HG03558 (cell line): ENCODE results near the gene FOSL2.
A peak's percentile ranks its signal among the peaks of the same experiment; 100 is the strongest.

Experiments
- ATAC-seq: cut with Tn5 transposase; IDR thresholded peaks from one replicate; pipeline ENCODE4 v1.9.1; 2021; ENCODE audit warnings: moderate number of reproducible peaks; ENCODE audit not compliant: unreplicated experiment; ENCODE audit errors: extremely low read depth

FOSL2 gene

GRCh38 chr2:28392297-28393113 is at the start of gene FOSL2:
Gene FOSL2 (plus strand): TSS chr2:28392858. CDS start chr2:28393721, 863 bp downstream.
- ATAC-seq: peak; percentile 54

GRCh38 chr2:28343184-28343942 is 49.3 kb upstream of the FOSL2 start:
- no peak for ATAC-seq

GRCh38 chr2:28343971-28344715 is 48.5 kb upstream of the FOSL2 start:
- ATAC-seq: no peak

GRCh38 chr2:28344756-28345373 is 47.8 kb upstream of the FOSL2 start:
- ATAC-seq: no peak

GRCh38 chr2:28345619-28346018 is 47.0 kb upstream of the FOSL2 start:
- no peak for ATAC-seq

GRCh38 chr2:28346587-28346986 is 46.1 kb upstream of the FOSL2 start:
- ATAC-seq: no peak

- no peak for ATAC-seq
Observed at GRCh38 chr2:28347193-28347592, 45.5 kb upstream of the FOSL2 start.

GRCh38 chr2:28347596-28347995 is 45.1 kb upstream of the FOSL2 start:
- no peak for ATAC-seq

- ATAC-seq: no peak
Observed at GRCh38 chr2:28348149-28348567, 44.5 kb upstream of the FOSL2 start.

- ATAC-seq: no peak
Observed at GRCh38 chr2:28348921-28349320, 43.7 kb upstream of the FOSL2 start.

GRCh38 chr2:28349546-28350165 is 43.0 kb upstream of the FOSL2 start:
- ATAC-seq: no peak

- no peak for ATAC-seq
Observed at GRCh38 chr2:28350196-28350595, 42.5 kb upstream of the FOSL2 start.

GRCh38 chr2:28350791-28351285 is 41.8 kb upstream of the FOSL2 start:
- no peak for ATAC-seq

- ATAC-seq: no peak
Observed at GRCh38 chr2:28351621-28352020, 41.0 kb upstream of the FOSL2 start.

- no peak for ATAC-seq
Observed at GRCh38 chr2:28352104-28352503, 40.6 kb upstream of the FOSL2 start.

- no peak for ATAC-seq
Observed at GRCh38 chr2:28352610-28353195, 40.0 kb upstream of the FOSL2 start.

- ATAC-seq: no peak
Observed at GRCh38 chr2:28354920-28355520, 37.6 kb upstream of the FOSL2 start.

GRCh38 chr2:28355521-28356094 is 37.0 kb upstream of the FOSL2 start:
- ATAC-seq: no peak
